Left lung (tissue), 10 donors: ENCODE results near the gene GRB10. TPM values are rescaled to one million over a fixed set of nuclear protein-coding genes. Genes with fewer than 3 reads are reported as not detected.

Experiments used
- ATAC-seq: fragments of 200-7000 bp; cut with Tn5 transposase; one replicate; pipeline ENCODE4 v1.9.1; 2020; ENCODE audit warnings: moderate library complexity
- DNase-seq, 4 donors: peaks; one replicate each; pipeline ENCODE4 v3.0.0-alpha.2; 2013 to 2020
- H3K27ac ChIP-seq, 2 donors: fragments of 200-600 bp; sonication (generic) in 1 of 2; one replicate each; pipeline versions ENCODE4 v1.5.0 to v1.8.0; 2020 to 2021
- H3K27me3 ChIP-seq, 2 donors: fragments of 200-600 bp; sonication (generic) in 1 of 2; one replicate each; pipeline versions ENCODE4 v1.5.0 to v1.8.0; 2020 to 2021
- H3K36me3 ChIP-seq, 2 donors: fragments of 200-600 bp; sonication (generic) in 1 of 2; one replicate each; pipeline versions ENCODE4 v1.5.0 to v1.8.0; 2020 to 2021
- H3K4me1 ChIP-seq, 2 donors: fragments of 200-600 bp; one replicate each; pipeline ENCODE4 v1.8.0; 2021
- H3K4me3 ChIP-seq, 2 donors: fragments of 200-600 bp; sonication (generic) in 1 of 2; one replicate each; pipeline versions ENCODE4 v1.5.0 to v1.8.0; 2020 to 2021; ENCODE audit warnings: mild to moderate bottlenecking in 1 of 2
- H3K9me3 ChIP-seq, 2 donors: fragments of 200-600 bp; sonication (generic) in 1 of 2; one replicate each; pipeline versions ENCODE4 v1.5.0 to v1.8.0; 2020 to 2021
- intact Hi-C, 2 donors: fragments of 100-400 bp; cut with DNase I; formaldehyde crosslinking; loops; one replicate each; pipeline versions ENCODE4 v1.11.2 to v1.14.2; 2022
- polyA plus RNA-seq, 6 donors: library from polyadenylated mRNA; unstranded; fragments of 120-200 nt; gene quantifications; one replicate each; pipeline ENCODE4 v1.2.1, GENCODE V29; 2013; ENCODE audit not compliant: insufficient read length in 6 of 6
- total RNA-seq, 2 donors: library from RNA; stranded (reverse); fragmentation: NEBNext Ultra II Directional; extraction: Animal tissue kit (Norgen Biotek cat#: 25700); gene quantifications; one replicate each; pipeline ENCODE4 v1.2.1, GENCODE V29; 2021
- TF ChIP-seq, protein P1 (sequence below), 2 donors: fragments of 200-600 bp; sonication (generic) in 1 of 2; IDR thresholded peaks; one replicate each; pipeline versions ENCODE4 v1.5.0 to v1.8.0; 2021; ENCODE audit warnings: antibody characterized with exemption in 2 of 2
- donor health status: DM: no; HTN: yes; CAD: no.
- donor health status: DM: no; HTN: no; CAD: no.

The GRB10 gene
- total and polyA plus RNA-seq, 8 donors, result 38.8 to 58.3 (median 45.0) TPM

DNA sequence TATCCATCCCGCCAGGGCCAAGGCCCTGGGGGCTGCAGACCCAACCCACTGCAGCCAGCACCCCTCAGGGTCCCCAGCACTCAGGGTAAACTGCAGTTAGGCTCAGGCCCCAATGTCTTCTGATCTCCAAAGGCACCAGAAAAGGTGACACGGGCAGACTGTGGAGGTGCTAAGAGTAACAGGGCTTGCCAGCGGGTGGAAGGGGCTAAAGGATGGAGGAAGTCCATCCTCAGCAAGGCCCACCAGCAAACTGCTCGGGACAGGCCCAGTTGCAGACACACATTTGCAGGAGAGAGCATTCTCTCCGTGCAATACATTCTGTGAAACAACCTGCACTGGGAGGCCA is 121.9 kb downstream of the GRB10 start:
- H3K36me3 ChIP-seq, result peaks cover 0 to 9% of the 10 kb centered on the region in 2 donors
- H3K27ac ChIP-seq, result peak overlapping the region in 1 of 2 donors; percentile 61
- TF ChIP-seq, protein P1, sequence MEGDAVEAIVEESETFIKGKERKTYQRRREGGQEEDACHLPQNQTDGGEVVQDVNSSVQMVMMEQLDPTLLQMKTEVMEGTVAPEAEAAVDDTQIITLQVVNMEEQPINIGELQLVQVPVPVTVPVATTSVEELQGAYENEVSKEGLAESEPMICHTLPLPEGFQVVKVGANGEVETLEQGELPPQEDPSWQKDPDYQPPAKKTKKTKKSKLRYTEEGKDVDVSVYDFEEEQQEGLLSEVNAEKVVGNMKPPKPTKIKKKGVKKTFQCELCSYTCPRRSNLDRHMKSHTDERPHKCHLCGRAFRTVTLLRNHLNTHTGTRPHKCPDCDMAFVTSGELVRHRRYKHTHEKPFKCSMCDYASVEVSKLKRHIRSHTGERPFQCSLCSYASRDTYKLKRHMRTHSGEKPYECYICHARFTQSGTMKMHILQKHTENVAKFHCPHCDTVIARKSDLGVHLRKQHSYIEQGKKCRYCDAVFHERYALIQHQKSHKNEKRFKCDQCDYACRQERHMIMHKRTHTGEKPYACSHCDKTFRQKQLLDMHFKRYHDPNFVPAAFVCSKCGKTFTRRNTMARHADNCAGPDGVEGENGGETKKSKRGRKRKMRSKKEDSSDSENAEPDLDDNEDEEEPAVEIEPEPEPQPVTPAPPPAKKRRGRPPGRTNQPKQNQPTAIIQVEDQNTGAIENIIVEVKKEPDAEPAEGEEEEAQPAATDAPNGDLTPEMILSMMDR (IDR thresholded peaks at IDR 0.05), result no peak
- ATAC-seq, result no peak
- H3K27me3 ChIP-seq, result no peaks in the 10 kb centered on the region
- H3K4me3 ChIP-seq, result no peak overlapping the region
- intact Hi-C loops, result no loop called here
- H3K9me3 ChIP-seq, result no peaks in the 10 kb centered on the region
- peaks cover 11 to 82% of the 10 kb centered on the region in 2 donors for H3K4me1 ChIP-seq
- no peak for DNase-seq

DNA sequence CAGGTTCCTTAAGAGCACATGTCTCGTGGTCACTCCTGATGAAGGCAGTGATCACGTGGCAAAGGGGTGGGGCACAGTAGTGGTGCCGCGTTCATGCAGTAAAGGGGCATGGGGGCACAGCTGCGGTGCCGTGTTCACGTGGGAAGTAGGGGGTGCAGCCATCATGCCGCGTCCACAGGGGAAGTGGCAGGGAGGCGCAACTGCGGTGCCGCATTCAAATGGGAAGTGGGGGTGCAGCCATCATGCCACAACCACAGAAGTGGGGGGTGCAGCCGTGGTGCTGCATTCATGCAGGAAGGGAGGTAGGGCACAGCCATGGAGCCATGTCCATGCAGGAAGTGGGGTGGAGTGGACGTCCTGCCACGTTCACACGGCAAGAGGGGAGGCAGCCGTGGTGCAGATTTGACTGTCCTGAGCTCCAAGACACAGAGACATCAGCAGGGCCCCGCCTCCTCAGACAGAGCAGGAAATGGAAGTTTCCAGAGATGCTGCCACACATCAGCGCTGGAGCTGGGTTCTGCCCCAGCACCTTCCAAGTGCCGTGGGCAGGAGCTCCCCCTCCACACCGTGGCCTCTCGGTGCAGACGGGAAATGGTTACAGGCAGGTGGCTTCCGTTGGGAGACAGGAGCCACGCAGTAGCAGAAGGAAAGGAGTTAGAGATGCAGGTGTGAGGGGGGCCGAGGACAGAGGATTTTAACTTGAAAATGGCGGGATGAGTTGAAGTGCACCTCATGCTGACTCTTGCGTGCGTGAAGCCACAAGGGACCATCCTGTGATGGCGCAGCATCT is 122.5 kb downstream of the GRB10 start:
- Histone ChIP-seq H3K4me1 (peaks cover 11 to 85% of the 10 kb centered on the region in 2 donors), H3K36me3 (peaks cover 0 to 9% of the 10 kb centered on the region in 2 donors), H3K27me3 (no peaks in the 10 kb centered on the region), H3K27ac (peak overlapping the region in 1 of 2 donors; percentile 61), H3K4me3 (peak overlapping the region in 1 of 2 donors; percentile 14), H3K9me3 (no peaks in the 10 kb centered on the region)
- intact Hi-C loops, result no loop called here
- TF ChIP-seq, protein P1 (IDR thresholded peaks at IDR 0.05), result no peak
- DNase-seq (peak in 2 of 4 donors; percentile 71 to 92), ATAC-seq (peak; percentile 26)

DNA sequence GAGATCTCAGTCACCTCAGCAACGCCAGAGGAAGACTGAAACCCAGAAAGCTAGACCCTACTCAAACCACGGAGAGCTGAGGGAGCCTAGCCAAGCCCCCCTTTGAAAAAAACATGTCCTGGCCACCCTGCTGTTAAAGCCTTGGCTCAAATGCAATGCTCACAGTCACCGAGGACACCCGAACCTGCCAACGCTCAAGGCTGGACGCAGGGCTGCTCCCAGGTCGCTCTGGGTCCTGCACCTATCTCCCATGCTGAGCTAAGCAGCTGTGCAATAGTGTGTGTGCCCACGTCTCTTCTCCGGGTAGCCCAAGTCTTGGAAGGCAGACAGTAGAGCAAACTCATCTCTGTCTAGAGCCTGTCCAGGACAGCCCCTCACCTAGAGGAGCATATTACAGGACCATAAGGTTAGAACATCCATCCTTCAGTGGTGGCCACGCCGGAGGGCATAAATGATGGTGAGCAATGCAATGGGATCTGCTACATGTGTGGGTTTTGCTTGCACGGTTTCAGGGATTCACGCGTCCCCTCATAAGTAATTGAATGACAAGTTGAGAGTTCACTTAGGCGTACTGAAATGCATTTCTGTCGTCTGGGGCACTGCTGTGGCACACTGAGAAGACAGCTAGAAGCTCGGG is 123.2 kb downstream of the GRB10 start:
- H3K27me3 ChIP-seq, result no peaks in the 10 kb centered on the region
- H3K36me3 ChIP-seq, result peaks cover 0 to 9% of the 10 kb centered on the region in 2 donors
- intact Hi-C loops, result no loop called here
- peak overlapping the region in 1 of 2 donors; percentile 61 for H3K27ac ChIP-seq
- H3K9me3 ChIP-seq, result no peaks in the 10 kb centered on the region
- TF ChIP-seq, protein P1 (IDR thresholded peaks at IDR 0.05), result no peak
- peaks cover 10 to 80% of the 10 kb centered on the region in 2 donors for H3K4me1 ChIP-seq
- DNase-seq (no peak), ATAC-seq (no peak)
- H3K4me3 ChIP-seq, result no peak overlapping the region

DNA sequence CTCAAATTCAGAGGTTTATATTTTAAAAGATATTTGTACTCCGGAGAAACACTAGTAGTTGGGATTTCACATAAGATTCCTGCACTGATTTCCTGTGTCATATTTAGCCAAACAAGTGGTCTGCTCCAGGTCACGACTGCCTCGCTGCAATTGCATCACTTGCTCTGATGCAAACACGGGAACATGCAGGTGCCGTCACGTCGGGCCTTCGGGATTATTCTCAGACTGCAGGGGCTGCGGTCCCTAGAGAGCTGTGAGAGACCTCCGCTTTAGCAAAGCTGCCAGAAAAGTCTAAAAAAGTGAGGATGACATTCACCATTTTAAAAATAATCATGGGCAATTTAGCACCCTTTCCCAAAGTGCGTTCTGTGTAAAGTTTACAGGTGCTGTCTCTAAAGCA is 124.0 kb downstream of the GRB10 start:
- TF ChIP-seq, protein P1 (IDR thresholded peaks at IDR 0.05), result no peak
- Histone ChIP-seq H3K4me3 (no peak overlapping the region), H3K27ac (no peak overlapping the region), H3K27me3 (no peaks in the 10 kb centered on the region), H3K9me3 (no peaks in the 10 kb centered on the region), H3K4me1 (peaks cover 14 to 82% of the 10 kb centered on the region in 2 donors), H3K36me3 (peaks cover 0 to 9% of the 10 kb centered on the region in 2 donors)
- intact Hi-C loops, result no loop called here
- ATAC-seq, result no peak
- DNase-seq, result no peak

DNA sequence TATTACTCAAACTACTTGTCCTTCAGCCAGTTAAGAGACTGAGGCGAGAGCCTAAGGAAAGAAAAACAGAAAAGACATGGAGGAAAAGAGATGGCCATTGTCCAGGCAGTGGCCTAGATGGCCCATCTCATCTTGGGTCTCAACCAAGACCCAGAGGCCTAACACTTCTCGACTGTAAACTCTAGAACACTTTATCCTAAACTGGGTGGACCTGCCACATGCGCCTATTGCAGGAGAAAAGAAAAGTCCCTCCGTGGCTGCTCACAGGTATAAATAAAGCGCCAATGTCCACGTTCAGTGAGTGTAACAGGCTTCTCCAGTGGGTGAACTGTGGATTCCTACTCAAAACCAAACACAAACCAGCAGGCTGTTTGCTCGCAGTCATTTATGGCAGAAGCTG is 124.8 kb downstream of the GRB10 start:
- ATAC-seq (no peak), DNase-seq (no peak)
- intact Hi-C loops, result no loop called here
- TF ChIP-seq, protein P1 (IDR thresholded peaks at IDR 0.05), result no peak
- Histone ChIP-seq H3K27me3 (no peaks in the 10 kb centered on the region), H3K27ac (peak overlapping the region; percentile 57 to 62), H3K36me3 (peaks cover 0 to 9% of the 10 kb centered on the region in 2 donors), H3K4me3 (no peak overlapping the region), H3K4me1 (peaks cover 22 to 82% of the 10 kb centered on the region in 2 donors), H3K9me3 (no peaks in the 10 kb centered on the region)
